Hematopoietic multipotent progenitor cell treated with erythropoietin and hydrocortisone succinate and interleukin-3 and kit ligand, for 15 days (in vitro differentiated cells): ENCODE results near the gene CLIC4.
"Not testable (repeated sequence)": the region's sequence is repeated elsewhere in the genome, so short reads cannot be mapped to it uniquely, and the experiment has no call there.

Experiments
- DNase-seq: peaks from one replicate; pipeline ENCODE4 v3.0.0-alpha.2; 2015; ENCODE audit warnings: low spot score

CLIC4 gene

GRCh38 chr1:24875991-24876506 lies 130.8 kb downstream of the CLIC4 start:
- DNase-seq, result no peak

GRCh38 chr1:24878045-24878444 lies 132.8 kb downstream of the CLIC4 start:
- DNase-seq, result no peak

- no peak for DNase-seq
Measured at GRCh38 chr1:24878775-24879742, 133.8 kb downstream of the CLIC4 start.

GRCh38 chr1:24881034-24881433 lies 135.8 kb downstream of the CLIC4 start:
- no peak for DNase-seq

GRCh38 chr1:24884751-24885150 lies 139.5 kb downstream of the CLIC4 start:
- DNase-seq, result no peak

- no peak for DNase-seq
Measured at GRCh38 chr1:24886241-24886640, 141.0 kb downstream of the CLIC4 start.

- no peak for DNase-seq
Measured at GRCh38 chr1:24888061-24888970, 143.1 kb downstream of the CLIC4 start.

GRCh38 chr1:24888971-24889676 lies 143.9 kb downstream of the CLIC4 start:
- no peak for DNase-seq

- DNase-seq, result no peak
Measured at GRCh38 chr1:24890887-24891286, 145.6 kb downstream of the CLIC4 start.

GRCh38 chr1:24891367-24891766 lies 146.1 kb downstream of the CLIC4 start:
- not testable (repeated sequence) for DNase-seq

- no peak for DNase-seq
Measured at GRCh38 chr1:24892188-24893153, 147.2 kb downstream of the CLIC4 start.

- no peak for DNase-seq
Measured at GRCh38 chr1:24893431-24893830, 148.2 kb downstream of the CLIC4 start.
